Brain microvascular endothelial cell (primary cell): Measurements from ENCODE around the gene SLC5A6.

ENCODE experiments used
- DNase-seq: peaks from one replicate; pipeline ENCODE4 v3.0.0-alpha.2; 2020
- H3K27ac ChIP-seq: fragments of 250-450 bp; sonication (Bioruptor Pico); 2 replicates; pipeline ENCODE4 v1.5.1; 2020; ENCODE audit warnings: mild to moderate bottlenecking, moderate library complexity
- H3K27me3 ChIP-seq: fragments of 250-450 bp; sonication (Bioruptor Pico); replicated peaks from 2 replicates; pipeline ENCODE4 v1.5.1; 2020; ENCODE audit warnings: mild to moderate bottlenecking
- H3K36me3 ChIP-seq: fragments of 250-450 bp; sonication (Bioruptor Pico); replicated peaks from 2 replicates; pipeline ENCODE4 v1.5.1; 2020; ENCODE audit warnings: mild to moderate bottlenecking
- H3K4me3 ChIP-seq: 2 replicates; pipeline ENCODE4 v1.5.1; 2011; ENCODE audit warnings: low read depth, mild to moderate bottlenecking, control low read depth, low read length, moderate library complexity
- in situ Hi-C: cut with HindIII; loops from 2 replicates; pipeline ENCODE4 v1.10.0; 2017; ENCODE audit warnings: low sequenced_read_pairs, low pct_ligation_motif_present
- TF ChIP-seq, protein P1 (sequence below): IDR thresholded peaks from 2 replicates; pipeline ENCODE4 v1.5.1; 2011; ENCODE audit warnings: low read depth, mild to moderate bottlenecking, moderate library complexity, low read length, control low read depth, inconsistent platforms; ENCODE audit errors: missing control alignments

The SLC5A6 gene

DNA sequence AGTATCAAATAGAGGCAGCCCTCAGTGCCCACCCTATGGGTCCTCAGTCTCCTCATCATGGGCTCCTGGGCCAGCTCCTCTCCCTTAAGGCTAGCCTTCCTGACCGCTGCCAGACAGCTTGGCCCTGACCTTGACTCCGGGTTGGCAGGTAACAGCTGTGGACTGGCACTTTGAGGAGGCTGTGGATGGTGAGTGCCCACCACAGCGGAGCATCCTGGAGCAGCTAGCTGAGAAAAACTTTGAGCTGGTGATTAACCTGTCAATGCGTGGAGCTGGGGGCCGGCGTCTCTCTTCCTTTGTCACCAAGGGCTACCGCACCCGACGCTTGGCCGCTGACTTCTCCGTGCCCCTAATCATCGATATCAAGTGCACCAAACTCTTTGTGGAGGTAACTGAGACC lies 24.1 kb upstream of the SLC5A6 start:
- no peak overlapping the region for H3K4me3 ChIP-seq
- H3K27me3 ChIP-seq: no peaks in the 10 kb centered on the region
- peaks cover 95% of the 10 kb centered on the region for H3K36me3 ChIP-seq
- TF ChIP-seq, protein P1, sequence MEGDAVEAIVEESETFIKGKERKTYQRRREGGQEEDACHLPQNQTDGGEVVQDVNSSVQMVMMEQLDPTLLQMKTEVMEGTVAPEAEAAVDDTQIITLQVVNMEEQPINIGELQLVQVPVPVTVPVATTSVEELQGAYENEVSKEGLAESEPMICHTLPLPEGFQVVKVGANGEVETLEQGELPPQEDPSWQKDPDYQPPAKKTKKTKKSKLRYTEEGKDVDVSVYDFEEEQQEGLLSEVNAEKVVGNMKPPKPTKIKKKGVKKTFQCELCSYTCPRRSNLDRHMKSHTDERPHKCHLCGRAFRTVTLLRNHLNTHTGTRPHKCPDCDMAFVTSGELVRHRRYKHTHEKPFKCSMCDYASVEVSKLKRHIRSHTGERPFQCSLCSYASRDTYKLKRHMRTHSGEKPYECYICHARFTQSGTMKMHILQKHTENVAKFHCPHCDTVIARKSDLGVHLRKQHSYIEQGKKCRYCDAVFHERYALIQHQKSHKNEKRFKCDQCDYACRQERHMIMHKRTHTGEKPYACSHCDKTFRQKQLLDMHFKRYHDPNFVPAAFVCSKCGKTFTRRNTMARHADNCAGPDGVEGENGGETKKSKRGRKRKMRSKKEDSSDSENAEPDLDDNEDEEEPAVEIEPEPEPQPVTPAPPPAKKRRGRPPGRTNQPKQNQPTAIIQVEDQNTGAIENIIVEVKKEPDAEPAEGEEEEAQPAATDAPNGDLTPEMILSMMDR: no peak
- no peak overlapping the region for H3K27ac ChIP-seq
- no peak for DNase-seq
- in situ Hi-C loops: no loop called here

DNA sequence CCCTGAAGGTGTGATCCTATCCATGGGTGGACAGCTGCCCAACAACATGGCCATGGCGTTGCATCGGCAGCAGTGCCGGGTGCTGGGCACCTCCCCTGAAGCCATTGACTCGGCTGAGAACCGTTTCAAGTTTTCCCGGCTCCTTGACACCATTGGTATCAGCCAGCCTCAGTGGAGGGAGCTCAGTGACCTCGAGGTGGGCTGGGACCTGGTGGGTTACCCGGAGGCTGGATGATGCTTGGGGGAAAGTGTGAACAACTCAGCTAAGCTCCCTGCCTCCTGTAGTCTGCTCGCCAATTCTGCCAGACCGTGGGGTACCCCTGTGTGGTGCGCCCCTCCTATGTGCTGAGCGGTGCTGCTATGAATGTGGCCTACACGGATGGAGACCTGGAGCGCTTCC lies 21.3 kb upstream of the SLC5A6 start:
- in situ Hi-C loops: no loop called here
- H3K4me3 ChIP-seq: no peak overlapping the region
- no peak for DNase-seq
- H3K27ac ChIP-seq: no peak overlapping the region
- TF ChIP-seq, protein P1: no peak
- H3K27me3 ChIP-seq: no peaks in the 10 kb centered on the region
- peaks cover 92% of the 10 kb centered on the region for H3K36me3 ChIP-seq

DNA sequence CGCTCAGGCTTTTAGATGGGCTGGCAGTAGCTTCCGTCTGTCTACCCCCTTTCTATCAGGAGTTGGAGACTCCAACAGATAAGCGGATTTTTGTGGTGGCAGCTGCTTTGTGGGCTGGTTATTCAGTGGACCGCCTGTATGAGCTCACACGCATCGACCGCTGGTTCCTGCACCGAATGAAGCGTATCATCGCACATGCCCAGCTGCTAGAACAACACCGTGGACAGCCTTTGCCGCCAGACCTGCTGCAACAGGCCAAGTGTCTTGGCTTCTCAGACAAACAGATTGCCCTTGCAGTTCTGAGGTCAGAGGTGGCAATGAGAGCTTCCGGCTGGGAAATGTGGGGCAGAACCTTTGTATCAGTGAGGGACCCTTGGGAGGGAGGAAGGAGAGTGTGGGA lies 19.9 kb upstream of the SLC5A6 start:
- TF ChIP-seq, protein P1: no peak
- in situ Hi-C loops: no loop called here
- no peaks in the 10 kb centered on the region for H3K27me3 ChIP-seq
- no peak for DNase-seq
- no peak overlapping the region for H3K4me3 ChIP-seq
- peaks cover 85% of the 10 kb centered on the region for H3K36me3 ChIP-seq
- H3K27ac ChIP-seq: no peak overlapping the region

DNA sequence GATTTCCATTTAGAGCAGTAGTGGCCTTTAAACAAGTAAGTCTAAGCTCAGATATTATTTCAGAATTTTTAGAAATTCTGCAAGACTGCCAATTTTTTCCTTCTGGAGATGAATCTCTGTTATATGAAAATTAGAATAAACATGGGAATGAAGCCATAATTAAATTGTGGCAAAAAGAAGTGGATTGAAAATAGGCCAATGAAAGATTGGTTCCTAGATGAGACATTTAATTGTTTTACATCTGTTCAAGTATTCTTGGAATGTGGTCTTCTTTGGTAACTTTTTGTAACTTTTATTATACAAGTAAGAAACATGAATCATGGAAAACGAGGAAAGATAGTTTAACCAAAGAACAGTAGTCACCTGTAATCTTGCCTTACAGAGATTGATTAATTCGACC lies 15.4 kb upstream of the SLC5A6 start:
- TF ChIP-seq, protein P1: no peak
- Histone ChIP-seq H3K36me3 (peaks cover 84% of the 10 kb centered on the region), H3K27ac (no peak overlapping the region), H3K4me3 (no peak overlapping the region), H3K27me3 (no peaks in the 10 kb centered on the region)
- in situ Hi-C loops: no loop called here
- no peak for DNase-seq

DNA sequence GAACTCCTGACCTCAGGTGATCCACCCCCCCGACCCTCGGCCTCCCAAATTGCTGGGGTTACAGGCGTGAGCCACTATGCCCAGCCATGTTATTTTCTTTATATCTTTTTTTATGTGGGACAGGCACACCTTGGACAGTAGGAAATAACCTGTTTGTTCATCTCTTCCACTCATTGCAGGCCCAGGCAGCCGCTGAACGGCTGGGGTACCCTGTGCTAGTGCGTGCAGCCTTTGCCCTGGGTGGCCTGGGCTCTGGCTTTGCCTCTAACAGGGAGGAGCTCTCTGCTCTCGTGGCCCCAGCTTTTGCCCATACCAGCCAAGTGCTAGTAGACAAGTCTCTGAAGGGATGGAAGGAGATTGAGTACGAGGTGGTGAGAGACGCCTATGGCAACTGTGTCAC lies 13.5 kb upstream of the SLC5A6 start:
- Histone ChIP-seq H3K27ac (no peak overlapping the region), H3K27me3 (no peaks in the 10 kb centered on the region), H3K36me3 (peaks cover 77% of the 10 kb centered on the region), H3K4me3 (no peak overlapping the region)
- in situ Hi-C loops: no loop called here
- no peak for DNase-seq
- TF ChIP-seq, protein P1: no peak

DNA sequence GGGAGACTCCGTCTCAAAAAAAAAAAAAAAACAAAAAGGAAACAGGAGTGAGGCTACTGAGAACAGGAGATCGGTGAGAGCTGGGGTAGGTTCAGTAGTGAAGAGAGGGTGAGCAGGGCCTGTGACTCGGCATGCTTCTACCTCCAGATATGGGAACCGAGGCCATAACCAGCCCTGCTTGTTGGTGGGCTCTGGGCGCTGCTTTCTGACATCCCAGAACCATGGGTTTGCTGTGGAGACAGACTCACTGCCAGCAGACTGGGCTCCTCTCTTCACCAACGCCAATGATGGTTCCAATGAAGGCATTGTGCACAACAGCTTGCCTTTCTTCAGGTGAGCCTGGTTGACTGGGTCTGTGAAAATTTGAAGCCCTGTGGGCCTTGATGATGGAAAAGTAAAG lies 11.3 kb upstream of the SLC5A6 start:
- TF ChIP-seq, protein P1: no peak
- Histone ChIP-seq H3K27ac (no peak overlapping the region), H3K36me3 (peaks cover 69% of the 10 kb centered on the region), H3K4me3 (no peak overlapping the region), H3K27me3 (no peaks in the 10 kb centered on the region)
- in situ Hi-C loops: no loop called here
- DNase-seq: no peak
